Loucy (cell line): ENCODE measurements around the gene GAB2.

ENCODE experiments used
- H2AFZ ChIP-seq: fragments of 200-600 bp; sonication (generic); 2 replicates; pipeline ENCODE4 v1.6.0; 2016; ENCODE audit warnings: antibody characterized with exemption, mild to moderate bottlenecking, low read length, moderate library complexity
- H3F3A ChIP-seq: fragments of 200-600 bp; 2 replicates; pipeline ENCODE4 v1.6.0; 2016; ENCODE audit warnings: antibody characterized with exemption, low read depth, mild to moderate bottlenecking
- H3K27me3 ChIP-seq: fragments of 200-600 bp; sonication (generic); 2 replicates; pipeline ENCODE4 v1.6.1; 2014; ENCODE audit warnings: low read length, mild to moderate bottlenecking; ENCODE audit not compliant: insufficient read depth, poor library complexity, severe bottlenecking
- H3K36me3 ChIP-seq: fragments of 200-600 bp; sonication (generic); 2 replicates; pipeline ENCODE4 v1.6.1; 2016; ENCODE audit warnings: low read length; ENCODE audit not compliant: insufficient read depth
- H3K4me1 ChIP-seq: fragments of 200-600 bp; sonication (generic); 2 replicates; pipeline ENCODE4 v1.5.1; 2014; ENCODE audit warnings: low read length, mild to moderate bottlenecking; ENCODE audit not compliant: insufficient read depth, poor library complexity, severe bottlenecking
- H3K4me2 ChIP-seq: fragments of 200-600 bp; sonication (generic); 2 replicates; pipeline ENCODE4 v1.6.0; 2014; ENCODE audit warnings: antibody characterized with exemption, low read length, low read depth, mild to moderate bottlenecking; ENCODE audit not compliant: poor library complexity, severe bottlenecking
- H3K4me3 ChIP-seq: fragments of 200-600 bp; sonication (generic); 2 replicates; pipeline ENCODE4 v1.5.1; 2014; ENCODE audit warnings: low read length, mild to moderate bottlenecking, mixed read lengths; ENCODE audit not compliant: poor library complexity, severe bottlenecking
- H3K79me2 ChIP-seq: fragments of 200-600 bp; sonication (generic); 2 replicates; pipeline ENCODE4 v1.6.1; 2014; ENCODE audit warnings: low read length; ENCODE audit not compliant: insufficient read depth
- H3K9ac ChIP-seq: fragments of 200-600 bp; sonication (generic); 2 replicates; pipeline ENCODE4 v1.6.0; 2014; ENCODE audit warnings: mild to moderate bottlenecking, low read depth, low read length, moderate library complexity; ENCODE audit not compliant: poor library complexity, severe bottlenecking
- H3K9me2 ChIP-seq: fragments of 200-600 bp; sonication (generic); replicated peaks from 2 replicates; pipeline ENCODE4 v1.6.1; 2016; ENCODE audit warnings: low read depth, low read length, mixed read lengths
- H3K9me3 ChIP-seq: fragments of 200-600 bp; sonication (generic); 2 replicates; pipeline ENCODE4 v1.6.1; 2014; ENCODE audit warnings: mild to moderate bottlenecking, antibody characterized with exemption, low read length, low read depth; ENCODE audit not compliant: insufficient read depth
- H4K20me1 ChIP-seq: fragments of 200-600 bp; sonication (generic); 2 replicates; pipeline ENCODE4 v1.6.0; 2014; ENCODE audit warnings: antibody characterized with exemption, low read length, mild to moderate bottlenecking; ENCODE audit not compliant: insufficient read depth, poor library complexity, severe bottlenecking
- EZH2phosphoT487 ChIP-seq: fragments of 200-600 bp; IDR thresholded peaks from 2 replicates; pipeline ENCODE4 v1.6.1; 2018; ENCODE audit warnings: antibody characterized with exemption, mild to moderate bottlenecking, moderate library complexity, borderline replicate concordance
- TF ChIP-seq, protein P1 (sequence below): fragments of 200-600 bp; sonication (generic); conservative IDR thresholded peaks from 2 replicates; pipeline ENCODE4 v1.5.1; 2014; ENCODE audit warnings: mild to moderate bottlenecking, antibody characterized with exemption, low read length

Gene GAB2

DNA sequence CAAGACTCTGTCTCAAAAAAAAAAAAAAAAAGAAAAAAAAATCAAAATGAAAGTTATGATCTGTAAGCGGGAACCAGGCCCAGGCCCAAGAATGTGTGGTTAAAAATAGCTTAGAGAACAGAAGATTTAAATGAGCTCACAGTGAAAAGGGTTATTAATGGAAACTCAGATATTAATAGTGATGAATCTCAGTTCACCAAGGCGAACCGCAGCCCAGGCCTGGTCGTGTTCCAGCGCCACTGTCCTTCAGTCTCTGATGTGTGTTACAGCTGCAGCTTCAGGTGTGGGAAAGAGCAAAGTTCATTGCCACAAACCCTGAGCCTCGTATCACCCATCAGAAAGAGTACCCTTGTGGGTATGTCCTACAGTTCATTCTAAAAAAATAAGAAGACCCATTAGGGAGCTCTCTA, 107.1 kb downstream of the GAB2 start:
- Histone ChIP-seq H3K79me2 (no peaks in the 10 kb centered on the region), H4K20me1 (no peaks in the 10 kb centered on the region), H2AFZ (no peak overlapping the region), H3K9me2 (no peaks in the 10 kb centered on the region), H3K9ac (no peak overlapping the region), H3K4me3 (no peak overlapping the region), H3F3A (no peaks in the 10 kb centered on the region), H3K4me2 (no peak overlapping the region), H3K4me1 (no peaks in the 10 kb centered on the region), H3K9me3 (no peaks in the 10 kb centered on the region), H3K36me3 (no peaks in the 10 kb centered on the region), H3K27me3 (no peaks in the 10 kb centered on the region)
- no peak for TF ChIP-seq EZH2phosphoT487
- TF ChIP-seq, protein P1, sequence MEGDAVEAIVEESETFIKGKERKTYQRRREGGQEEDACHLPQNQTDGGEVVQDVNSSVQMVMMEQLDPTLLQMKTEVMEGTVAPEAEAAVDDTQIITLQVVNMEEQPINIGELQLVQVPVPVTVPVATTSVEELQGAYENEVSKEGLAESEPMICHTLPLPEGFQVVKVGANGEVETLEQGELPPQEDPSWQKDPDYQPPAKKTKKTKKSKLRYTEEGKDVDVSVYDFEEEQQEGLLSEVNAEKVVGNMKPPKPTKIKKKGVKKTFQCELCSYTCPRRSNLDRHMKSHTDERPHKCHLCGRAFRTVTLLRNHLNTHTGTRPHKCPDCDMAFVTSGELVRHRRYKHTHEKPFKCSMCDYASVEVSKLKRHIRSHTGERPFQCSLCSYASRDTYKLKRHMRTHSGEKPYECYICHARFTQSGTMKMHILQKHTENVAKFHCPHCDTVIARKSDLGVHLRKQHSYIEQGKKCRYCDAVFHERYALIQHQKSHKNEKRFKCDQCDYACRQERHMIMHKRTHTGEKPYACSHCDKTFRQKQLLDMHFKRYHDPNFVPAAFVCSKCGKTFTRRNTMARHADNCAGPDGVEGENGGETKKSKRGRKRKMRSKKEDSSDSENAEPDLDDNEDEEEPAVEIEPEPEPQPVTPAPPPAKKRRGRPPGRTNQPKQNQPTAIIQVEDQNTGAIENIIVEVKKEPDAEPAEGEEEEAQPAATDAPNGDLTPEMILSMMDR, result no peak

DNA sequence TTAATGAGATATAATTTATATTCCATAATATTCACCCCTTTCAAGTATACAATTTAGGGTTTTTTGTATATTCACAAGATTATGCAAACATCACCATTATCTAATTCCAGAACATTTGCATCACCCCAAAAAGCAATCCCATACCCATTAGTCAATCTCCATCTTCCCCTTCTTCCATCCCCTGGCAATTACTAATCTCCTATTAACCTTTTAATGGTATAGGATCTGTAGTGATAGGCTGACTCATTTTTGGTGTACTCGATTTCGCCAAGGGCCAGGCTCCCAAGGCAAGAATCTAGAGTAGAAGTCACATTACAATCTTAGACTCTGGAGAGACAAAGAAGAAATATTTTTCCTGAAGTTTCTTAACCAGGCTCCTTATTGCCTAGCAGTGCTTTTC, 113.4 kb downstream of the GAB2 start:
- H4K20me1 ChIP-seq, result no peaks in the 10 kb centered on the region
- no peaks in the 10 kb centered on the region for H3K9me2 ChIP-seq
- H3K79me2 ChIP-seq, result no peaks in the 10 kb centered on the region
- no peaks in the 10 kb centered on the region for H3K9me3 ChIP-seq
- no peak overlapping the region for H3K4me3 ChIP-seq
- H3K4me2 ChIP-seq, result no peak overlapping the region
- no peak overlapping the region for H3K9ac ChIP-seq
- no peaks in the 10 kb centered on the region for H3K27me3 ChIP-seq
- TF ChIP-seq, protein P1, result no peak
- H3K4me1 ChIP-seq, result no peaks in the 10 kb centered on the region
- no peak overlapping the region for H2AFZ ChIP-seq
- no peaks in the 10 kb centered on the region for H3F3A ChIP-seq
- no peaks in the 10 kb centered on the region for H3K36me3 ChIP-seq

DNA sequence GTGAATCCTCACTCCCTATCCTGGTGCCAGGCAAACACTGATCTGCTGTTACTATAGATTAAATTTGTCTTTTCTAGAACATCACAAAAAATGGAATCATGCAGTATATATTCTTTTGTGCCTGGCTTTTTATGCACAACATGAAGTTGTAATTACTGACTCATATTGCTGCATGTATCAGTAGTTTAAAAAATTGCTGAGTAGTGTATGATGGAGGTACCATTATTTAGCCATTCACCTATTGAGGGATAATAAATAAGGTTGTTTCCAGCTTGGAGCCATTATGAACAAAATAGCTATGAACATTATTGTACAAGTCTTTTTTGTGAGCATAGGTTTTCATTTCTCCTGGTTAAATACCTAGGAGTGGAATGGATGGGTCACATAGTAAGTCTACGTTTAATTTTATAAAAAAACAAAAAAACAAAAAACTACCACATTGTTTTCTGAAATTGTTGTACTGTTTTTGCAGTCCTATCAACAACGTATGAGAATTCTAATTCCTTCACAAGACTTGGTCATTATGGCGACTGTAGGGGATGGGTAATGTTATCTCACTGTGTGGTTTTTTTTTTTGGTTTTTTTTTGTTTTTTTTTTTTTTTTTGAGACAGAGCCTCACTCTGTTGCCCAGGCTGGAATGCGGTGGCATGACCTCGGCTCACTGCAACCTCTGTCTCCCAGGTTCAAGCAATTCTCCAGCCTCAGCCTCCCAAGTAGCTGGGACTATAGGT, 117.3 kb downstream of the GAB2 start:
- Histone ChIP-seq H4K20me1 (no peaks in the 10 kb centered on the region), H3K9me3 (no peaks in the 10 kb centered on the region), H3F3A (no peaks in the 10 kb centered on the region), H3K4me3 (no peak overlapping the region), H3K27me3 (no peaks in the 10 kb centered on the region), H3K79me2 (no peaks in the 10 kb centered on the region), H3K4me1 (no peaks in the 10 kb centered on the region), H3K9me2 (no peaks in the 10 kb centered on the region), H3K36me3 (no peaks in the 10 kb centered on the region), H3K4me2 (no peak overlapping the region), H2AFZ (no peak overlapping the region), H3K9ac (no peak overlapping the region)
- TF ChIP-seq, protein P1, result no peak
- TF ChIP-seq EZH2phosphoT487, result no peak
